Glutamatergic neuron (in vitro differentiated cells): ENCODE results near the gene CRYBA4. TPM values are rescaled to one million over a fixed set of nuclear protein-coding genes. Genes with fewer than 3 reads are reported as not detected.

Source experiments
- DNase-seq: peaks from one replicate; pipeline ENCODE4 v3.0.0; 2022
- H3K27ac Mint-ChIP-seq: one replicate; pipeline ENCODE4 v1.8.0; 2020; ENCODE audit warnings: mild to moderate bottlenecking, mixed read lengths, inconsistent platforms; ENCODE audit not compliant: unreplicated experiment
- H3K27me3 Mint-ChIP-seq: one replicate; pipeline ENCODE4 v1.8.0; 2020; ENCODE audit warnings: mild to moderate bottlenecking, moderate library complexity, mixed read lengths, inconsistent platforms; ENCODE audit not compliant: unreplicated experiment
- H3K36me3 Mint-ChIP-seq: one replicate; pipeline ENCODE4 v1.8.0; 2020; ENCODE audit warnings: mild to moderate bottlenecking, mixed read lengths, inconsistent platforms; ENCODE audit not compliant: unreplicated experiment
- H3K4me1 Mint-ChIP-seq: one replicate; pipeline ENCODE4 v1.8.0; 2020; ENCODE audit warnings: mild to moderate bottlenecking, low read depth, mixed read lengths, inconsistent platforms; ENCODE audit not compliant: unreplicated experiment
- H3K4me3 Mint-ChIP-seq: one replicate; pipeline ENCODE4 v1.8.0; 2020; ENCODE audit warnings: mild to moderate bottlenecking, mixed read lengths, inconsistent platforms; ENCODE audit not compliant: unreplicated experiment
- H3K9me3 Mint-ChIP-seq: one replicate; pipeline ENCODE4 v1.8.0; 2020; ENCODE audit warnings: mild to moderate bottlenecking, moderate library complexity, mixed read lengths, inconsistent platforms; ENCODE audit not compliant: unreplicated experiment
- total RNA-seq: library from RNA; stranded (reverse); fragmentation: NEBNext Ultra II Directional; extraction: Animal tissue kit (Norgen Biotek cat#: 25700); gene quantifications from one replicate; pipeline ENCODE4 v1.2.1, GENCODE V29; 2021; ENCODE audit not compliant: unreplicated experiment
- TF ChIP-seq, protein P1 (sequence below): fragments of 200-600 bp; sonication (generic); IDR thresholded peaks from one replicate; pipeline ENCODE4 v1.5.0; 2021; ENCODE audit not compliant: partially characterized antibody, unreplicated experiment

Gene CRYBA4
- total RNA-seq, 1 donor from 2014 or later, result not detected

GRCh38 chr22:26584010-26584409, 37.8 kb upstream of the CRYBA4 start:
- no peak for DNase-seq
- H3K27me3 Mint-ChIP-seq, result peaks cover 9% of the 10 kb centered on the region
- no peak overlapping the region for H3K4me3 Mint-ChIP-seq
- H3K27ac Mint-ChIP-seq, result peak overlapping the region; percentile 43
- H3K4me1 Mint-ChIP-seq, result peaks cover 15% of the 10 kb centered on the region
- peaks cover 6% of the 10 kb centered on the region for H3K9me3 Mint-ChIP-seq
- TF ChIP-seq, protein P1, sequence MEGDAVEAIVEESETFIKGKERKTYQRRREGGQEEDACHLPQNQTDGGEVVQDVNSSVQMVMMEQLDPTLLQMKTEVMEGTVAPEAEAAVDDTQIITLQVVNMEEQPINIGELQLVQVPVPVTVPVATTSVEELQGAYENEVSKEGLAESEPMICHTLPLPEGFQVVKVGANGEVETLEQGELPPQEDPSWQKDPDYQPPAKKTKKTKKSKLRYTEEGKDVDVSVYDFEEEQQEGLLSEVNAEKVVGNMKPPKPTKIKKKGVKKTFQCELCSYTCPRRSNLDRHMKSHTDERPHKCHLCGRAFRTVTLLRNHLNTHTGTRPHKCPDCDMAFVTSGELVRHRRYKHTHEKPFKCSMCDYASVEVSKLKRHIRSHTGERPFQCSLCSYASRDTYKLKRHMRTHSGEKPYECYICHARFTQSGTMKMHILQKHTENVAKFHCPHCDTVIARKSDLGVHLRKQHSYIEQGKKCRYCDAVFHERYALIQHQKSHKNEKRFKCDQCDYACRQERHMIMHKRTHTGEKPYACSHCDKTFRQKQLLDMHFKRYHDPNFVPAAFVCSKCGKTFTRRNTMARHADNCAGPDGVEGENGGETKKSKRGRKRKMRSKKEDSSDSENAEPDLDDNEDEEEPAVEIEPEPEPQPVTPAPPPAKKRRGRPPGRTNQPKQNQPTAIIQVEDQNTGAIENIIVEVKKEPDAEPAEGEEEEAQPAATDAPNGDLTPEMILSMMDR, result no peak
- H3K36me3 Mint-ChIP-seq, result no peaks in the 10 kb centered on the region

- peaks cover 8% of the 10 kb centered on the region for H3K9me3 Mint-ChIP-seq
- H3K4me1 Mint-ChIP-seq, result peaks cover 9% of the 10 kb centered on the region
- peaks cover 9% of the 10 kb centered on the region for H3K27me3 Mint-ChIP-seq
- DNase-seq, result no peak
- TF ChIP-seq, protein P1, result no peak
- no peaks in the 10 kb centered on the region for H3K36me3 Mint-ChIP-seq
- no peak overlapping the region for H3K4me3 Mint-ChIP-seq
- H3K27ac Mint-ChIP-seq, result no peak overlapping the region
Measured at GRCh38 chr22:26585104-26585790, 36.5 kb upstream of the CRYBA4 start.

DNA sequence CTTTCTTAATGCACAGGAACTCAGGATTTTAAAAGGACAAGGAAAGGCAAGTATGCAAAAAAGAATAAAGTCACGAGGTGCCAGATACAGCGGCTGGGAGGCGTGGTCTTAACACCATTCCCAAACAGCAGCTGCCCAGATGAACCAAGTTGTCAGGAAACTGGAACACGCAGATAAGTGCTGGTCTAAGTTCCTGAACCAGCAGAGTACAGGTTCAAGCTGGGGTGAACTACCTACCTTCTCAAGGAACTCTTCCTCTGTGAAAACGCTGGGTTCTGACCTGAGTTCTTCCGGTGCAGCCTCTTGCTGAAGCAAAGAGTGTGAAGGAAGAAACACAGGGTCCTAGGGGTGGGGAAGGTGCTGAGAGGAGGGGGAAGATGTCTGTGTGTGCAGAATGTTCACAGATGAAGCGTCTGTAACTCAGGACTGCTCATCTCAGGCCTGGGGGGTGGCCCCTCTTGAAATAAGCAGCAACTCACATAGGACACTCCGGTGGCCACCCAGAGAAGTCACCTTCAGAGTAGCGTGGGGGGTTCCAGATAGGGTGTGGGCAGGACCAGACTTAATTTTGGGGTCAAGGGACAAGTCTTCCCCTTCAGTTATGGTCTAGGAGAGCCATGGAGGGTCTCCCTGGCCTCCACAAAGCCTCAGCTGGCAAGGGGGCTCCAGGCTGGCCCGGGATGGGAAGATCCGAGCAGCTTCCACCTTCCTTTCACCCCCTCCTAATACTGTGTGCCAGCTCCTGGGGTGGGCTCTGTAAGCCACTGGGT, 35.0 kb upstream of the CRYBA4 start:
- H3K36me3 Mint-ChIP-seq, result no peaks in the 10 kb centered on the region
- no peaks in the 10 kb centered on the region for H3K4me1 Mint-ChIP-seq
- H3K27me3 Mint-ChIP-seq, result peaks cover 9% of the 10 kb centered on the region
- peaks cover 6% of the 10 kb centered on the region for H3K9me3 Mint-ChIP-seq
- DNase-seq, result no peak
- H3K27ac Mint-ChIP-seq, result no peak overlapping the region
- TF ChIP-seq, protein P1, result no peak
- no peak overlapping the region for H3K4me3 Mint-ChIP-seq

- peak overlapping the region; percentile 86 for H3K4me3 Mint-ChIP-seq
- no peaks in the 10 kb centered on the region for H3K36me3 Mint-ChIP-seq
- peaks cover 12% of the 10 kb centered on the region for H3K27me3 Mint-ChIP-seq
- peaks cover 6% of the 10 kb centered on the region for H3K9me3 Mint-ChIP-seq
- TF ChIP-seq, protein P1, result no peak
- no peak for DNase-seq
- H3K4me1 Mint-ChIP-seq, result no peaks in the 10 kb centered on the region
- no peak overlapping the region for H3K27ac Mint-ChIP-seq
Measured at GRCh38 chr22:26587991-26588613, 33.7 kb upstream of the CRYBA4 start.
